Right kidney (tissue), 1 donor: ENCODE data around the gene NOP16.
A peak's percentile ranks its signal among the peaks of the same experiment; 100 is the strongest.
"Not testable (repeated sequence)": the region's sequence is repeated elsewhere in the genome, so short reads cannot be mapped to it uniquely, and the experiment has no call there.

Experiments used
- DNase-seq: peaks from one replicate; pipeline ENCODE4 v3.0.0-alpha.2; 2016

Gene NOP16

DNA sequence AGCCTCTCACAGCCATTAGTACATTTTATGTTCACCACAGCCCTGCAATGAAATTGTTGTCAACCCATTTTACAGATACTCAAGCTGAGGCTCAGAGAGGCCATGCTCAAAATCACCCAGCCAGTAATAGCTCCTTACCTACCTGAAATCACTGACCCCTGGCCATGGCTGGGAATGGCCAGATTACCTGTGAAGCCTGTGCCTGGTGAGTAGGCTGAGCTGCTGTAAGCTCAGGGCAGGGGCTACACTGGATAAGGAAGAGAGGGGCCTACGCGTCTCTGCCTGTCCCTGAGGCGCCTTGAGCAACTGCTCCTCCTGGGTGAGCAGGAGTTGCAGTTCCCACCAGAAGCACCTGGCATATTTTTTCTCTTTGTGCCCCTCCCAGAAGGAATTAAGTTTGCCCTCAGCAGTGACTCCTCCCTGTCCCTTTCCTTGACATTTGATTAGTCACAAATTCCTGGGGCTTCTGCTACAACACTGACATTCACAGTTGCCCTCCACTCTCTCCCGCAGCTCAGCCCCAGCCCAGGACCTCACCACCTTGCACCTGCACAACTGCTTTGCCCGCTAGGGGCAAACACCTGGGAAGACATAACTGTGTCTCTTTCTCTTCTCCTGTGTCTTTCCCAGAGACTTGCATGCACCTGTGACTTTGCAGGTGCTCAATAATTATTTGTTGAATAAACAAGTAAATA, 22.2 kb upstream of the NOP16 start:
- DNase-seq: no peak

DNA sequence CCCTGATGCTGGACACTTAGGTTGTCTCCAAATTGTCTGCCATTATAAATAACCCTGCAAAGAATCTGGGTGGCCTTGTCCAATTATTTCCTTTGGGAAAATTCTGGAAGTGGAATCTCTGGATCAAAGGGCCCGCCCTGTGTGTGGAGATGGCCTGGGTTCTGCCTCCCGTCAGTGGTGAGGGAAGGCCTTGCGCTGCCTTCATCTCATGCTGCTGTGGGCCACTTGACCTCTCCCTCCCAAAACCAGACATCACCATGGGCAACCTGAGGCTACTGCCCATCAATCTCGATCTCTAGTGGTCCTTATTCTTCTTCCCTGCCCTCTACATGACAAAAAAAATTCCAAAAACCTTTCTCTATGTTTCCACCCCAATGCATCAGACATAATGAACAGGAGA, 21.4 kb upstream of the NOP16 start:
- DNase-seq: no peak

DNA sequence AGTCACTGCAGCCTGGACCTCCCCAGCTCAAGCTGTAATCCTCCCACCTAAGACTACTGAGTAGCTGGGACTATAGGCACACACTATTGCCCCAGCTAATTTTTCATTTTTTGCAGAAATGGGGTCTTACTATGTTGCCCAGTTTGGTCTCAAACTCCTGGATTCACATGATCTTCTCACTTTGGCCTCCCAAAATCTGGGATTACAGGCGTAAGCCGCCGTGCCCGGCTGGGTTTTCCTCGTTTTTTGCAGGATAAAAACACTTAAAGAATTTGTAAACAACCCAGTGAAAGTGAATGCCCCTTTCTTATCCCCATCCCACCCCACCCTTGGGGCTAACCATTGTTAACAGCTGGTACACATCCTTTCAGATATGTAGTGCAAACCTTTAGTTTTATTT, 20.2 kb upstream of the NOP16 start:
- no peak for DNase-seq

DNA sequence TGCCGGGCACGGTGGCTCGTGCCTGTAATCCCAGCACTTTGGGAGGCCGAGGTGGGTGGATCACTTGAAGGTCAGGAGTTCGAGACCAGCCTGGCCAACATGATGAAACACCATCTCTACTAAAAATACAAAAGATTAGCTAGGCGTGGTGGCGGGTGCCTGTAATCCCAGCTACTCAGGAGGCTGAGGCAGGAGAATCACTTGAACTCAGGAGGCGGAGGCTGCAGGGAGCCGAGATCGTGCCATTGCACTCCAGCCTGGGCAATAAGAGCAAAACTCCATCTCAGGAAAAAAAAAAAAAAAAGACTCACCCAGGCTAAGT, 19.8 kb upstream of the NOP16 start:
- DNase-seq: not testable (repeated sequence)

DNA sequence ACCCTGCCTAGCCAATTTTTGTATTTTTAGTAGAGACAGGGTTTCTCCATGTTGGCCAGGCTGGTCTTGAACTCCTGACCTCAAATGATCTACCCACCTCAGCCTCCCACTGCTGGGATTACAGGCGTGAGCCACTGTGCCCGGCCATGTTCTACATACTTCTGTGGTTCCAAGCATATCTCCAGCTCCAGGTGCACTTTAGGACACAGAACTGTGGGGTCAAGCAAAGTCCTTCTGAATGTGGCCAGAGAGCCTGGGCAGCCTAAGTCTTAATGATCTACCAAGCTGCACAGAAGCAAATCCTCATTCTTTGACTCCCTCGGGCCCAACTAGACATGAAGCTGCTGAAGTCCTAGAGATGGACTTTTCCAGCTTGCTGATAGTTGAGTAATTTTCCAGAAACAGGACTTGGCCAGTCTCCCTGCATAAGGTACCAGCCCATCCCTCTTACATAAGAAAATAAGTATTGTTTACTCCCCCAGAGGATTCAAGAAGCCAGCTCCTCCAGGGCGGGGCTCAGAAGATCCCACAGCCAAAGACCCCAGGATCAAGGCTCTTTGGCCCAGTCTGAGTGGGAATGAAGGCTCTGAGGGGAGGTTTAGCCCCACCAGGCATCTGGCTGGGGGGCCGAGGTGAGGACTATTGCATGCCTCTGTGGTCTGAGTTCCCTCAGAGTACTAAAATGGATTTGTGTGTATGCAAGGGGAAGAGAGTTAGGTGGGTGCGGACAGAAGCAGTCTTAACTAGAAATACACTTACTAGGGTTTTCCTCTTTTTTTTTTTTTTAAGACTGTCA, 19.3 kb upstream of the NOP16 start:
- DNase-seq: no peak

DNA sequence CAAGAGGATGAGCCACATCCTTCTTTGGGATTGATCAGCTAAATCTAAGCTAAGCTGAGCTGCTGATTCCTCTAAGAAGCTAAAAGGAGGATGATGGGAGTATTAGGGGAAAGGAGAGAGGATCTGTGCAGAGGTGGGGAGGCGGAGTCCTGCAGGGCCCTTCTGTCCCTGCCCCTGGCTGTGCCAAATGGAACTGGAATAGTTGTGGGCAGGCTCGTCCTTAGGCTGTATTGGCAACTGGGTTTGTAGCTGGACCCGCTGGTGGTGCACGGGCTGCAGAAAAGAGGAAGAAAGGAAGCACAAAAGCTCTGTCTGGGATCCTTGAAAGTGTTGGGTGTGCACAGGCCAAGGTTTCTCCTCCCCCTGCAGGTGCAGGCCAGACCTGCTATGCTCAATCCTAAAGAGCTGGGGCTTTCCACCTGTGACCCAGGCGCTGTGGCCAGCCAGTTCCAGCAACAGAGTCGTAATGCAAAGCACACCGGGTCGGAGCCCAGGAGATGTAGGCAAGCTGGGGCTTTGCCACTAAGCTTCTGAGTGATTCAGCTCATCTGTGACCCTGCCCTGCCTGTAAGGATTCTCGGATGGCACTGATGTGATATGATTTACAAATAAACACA, 18.1 kb upstream of the NOP16 start:
- DNase-seq: no peak

DNA sequence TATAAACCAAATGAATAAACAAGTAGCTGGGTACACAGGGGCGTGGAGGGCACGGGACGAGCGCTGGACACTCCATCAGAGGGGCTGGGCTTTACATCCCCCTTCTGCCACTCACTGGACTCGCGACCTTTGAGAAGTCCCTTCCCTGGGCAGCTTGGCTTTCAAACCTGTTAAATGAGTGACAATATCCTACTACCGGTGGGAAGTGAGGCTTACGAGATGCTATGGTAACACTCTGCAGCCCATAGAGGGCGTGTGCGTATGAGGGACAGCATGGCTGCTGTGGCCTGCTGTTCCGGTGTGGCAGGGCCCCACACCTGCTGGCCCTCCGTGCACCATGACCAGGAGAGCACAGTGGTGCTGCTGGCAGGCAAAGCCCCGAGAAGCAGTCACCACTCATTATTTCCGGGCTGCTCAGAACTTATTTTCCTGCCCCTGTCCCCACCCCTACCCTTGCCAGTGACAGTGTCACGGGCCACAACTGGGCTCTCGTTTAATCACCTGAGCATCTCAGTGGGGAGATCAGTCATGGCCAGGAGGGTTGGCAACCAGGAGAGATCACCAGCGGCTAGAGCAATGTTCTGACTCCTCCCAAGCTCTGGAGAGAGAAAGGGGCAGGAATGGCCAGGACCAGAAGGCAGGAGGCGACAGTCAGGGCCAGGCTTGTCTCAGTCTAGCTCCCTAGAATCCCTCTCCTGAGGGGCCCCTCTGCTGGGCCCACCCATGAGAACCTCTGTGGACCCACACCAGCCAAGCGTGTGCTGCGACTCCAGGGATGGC, 17.4 kb upstream of the NOP16 start:
- DNase-seq: no peak

DNA sequence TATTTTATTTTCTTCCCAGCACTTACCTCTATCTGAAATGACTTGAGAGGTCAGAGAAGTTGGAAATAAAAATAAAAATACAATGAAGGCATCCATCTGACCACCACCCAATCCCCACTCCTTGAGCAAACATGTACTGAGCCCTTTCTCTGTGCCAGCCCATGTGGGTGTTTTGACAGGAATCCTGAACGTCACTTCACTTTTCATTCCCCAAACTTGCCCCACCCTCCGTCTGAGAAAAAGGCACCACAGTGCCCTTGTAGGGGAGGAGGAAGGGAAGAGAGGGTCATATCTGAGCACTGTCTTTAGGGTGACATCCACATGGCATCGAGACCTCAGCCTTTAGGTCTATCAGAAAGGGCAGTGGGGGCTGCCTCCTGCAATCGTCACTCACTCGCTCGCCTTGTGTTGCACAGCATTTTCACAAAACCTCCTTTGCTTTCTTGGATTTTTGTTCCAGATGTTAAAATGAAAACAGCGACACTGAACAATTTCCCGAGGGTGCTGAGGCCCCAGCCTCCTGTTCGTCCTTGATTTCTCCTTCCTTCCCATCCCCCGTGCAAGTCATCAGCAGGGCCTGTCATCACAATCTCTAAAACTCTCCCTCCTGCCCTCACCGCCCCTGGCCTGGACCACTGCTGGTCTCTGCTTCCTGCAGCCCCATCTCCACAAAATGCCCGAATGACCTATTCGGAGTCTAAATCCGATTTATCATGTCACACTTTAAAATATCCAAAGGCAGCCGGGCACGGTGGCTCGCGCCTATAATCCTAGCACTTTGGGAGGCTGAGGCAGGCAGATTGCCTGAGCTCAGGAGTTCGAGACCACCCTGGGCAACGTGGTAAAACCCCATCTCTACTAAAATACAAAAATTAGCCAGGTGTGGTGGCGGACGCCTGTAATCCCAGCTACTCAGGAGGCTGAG, 13.1 kb upstream of the NOP16 start:
- no peak for DNase-seq

DNA sequence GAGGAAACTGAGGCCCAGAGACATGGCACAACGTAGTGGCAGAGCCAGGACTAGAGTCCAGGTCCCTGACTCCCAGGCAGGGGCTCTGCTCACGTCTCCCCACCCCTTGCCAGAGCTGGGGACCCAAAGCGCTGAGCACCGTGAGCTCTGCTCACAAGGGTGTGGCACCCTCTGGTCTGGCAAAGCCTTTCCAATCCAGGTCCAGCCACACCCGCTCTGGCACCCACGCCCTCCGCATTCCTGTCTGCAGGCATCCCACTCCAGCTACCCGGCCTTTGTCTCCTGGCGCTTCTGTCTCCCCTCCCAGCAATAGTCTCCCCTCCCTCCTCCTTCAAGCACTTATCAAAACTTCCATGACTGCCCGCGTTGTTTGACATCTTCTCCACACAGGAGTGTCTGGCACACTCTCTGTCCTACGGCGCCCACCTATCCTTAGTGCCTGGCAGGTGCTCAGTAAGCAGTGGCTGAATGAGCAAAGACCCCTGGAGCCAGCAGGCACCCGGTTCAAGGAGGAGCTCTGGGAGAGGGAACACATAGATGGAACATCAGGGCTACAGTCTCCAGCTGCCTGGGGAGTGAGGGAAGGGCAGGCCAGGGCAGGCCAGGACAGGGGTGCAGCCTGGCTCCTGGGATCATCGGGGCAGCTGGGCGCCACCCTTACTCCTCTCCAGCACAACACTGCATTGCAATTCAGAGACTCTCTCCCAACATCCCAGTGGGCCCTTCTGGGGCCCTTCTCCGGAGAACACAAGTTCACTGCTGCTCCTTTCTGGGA, 12.2 kb upstream of the NOP16 start:
- no peak for DNase-seq

DNA sequence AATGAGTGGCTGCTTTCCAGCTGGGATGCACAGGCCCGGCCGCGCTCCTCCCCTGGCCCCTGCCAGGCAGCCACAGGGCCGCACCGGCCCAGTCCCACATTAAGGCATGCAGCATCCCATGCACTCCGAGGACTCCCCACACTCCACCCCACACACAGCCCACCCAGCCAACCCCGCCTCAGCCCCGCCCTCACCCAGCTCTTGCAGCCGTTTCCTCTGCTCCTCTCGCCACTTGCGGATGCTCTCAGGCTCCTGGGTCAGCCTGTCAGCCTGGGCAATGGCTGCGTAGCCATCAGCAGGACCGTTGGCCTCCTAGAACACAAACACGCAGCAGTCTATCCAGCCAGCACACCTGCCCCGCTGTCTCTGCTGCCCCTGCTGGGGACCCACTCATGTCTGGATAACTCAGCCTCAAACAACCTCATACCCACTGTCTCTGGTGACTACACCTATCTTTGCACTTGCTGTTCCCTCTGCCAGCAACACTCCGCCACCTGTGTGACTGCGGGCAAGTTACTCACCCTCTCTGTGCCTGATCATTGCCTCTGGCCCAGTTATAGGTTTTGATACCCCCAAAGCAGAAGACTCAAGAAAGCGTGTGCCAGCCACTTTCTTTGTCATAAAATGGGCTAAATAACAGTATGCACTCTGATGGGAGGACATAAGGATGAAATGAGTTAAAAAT, 9.5 kb upstream of the NOP16 start:
- no peak for DNase-seq

DNA sequence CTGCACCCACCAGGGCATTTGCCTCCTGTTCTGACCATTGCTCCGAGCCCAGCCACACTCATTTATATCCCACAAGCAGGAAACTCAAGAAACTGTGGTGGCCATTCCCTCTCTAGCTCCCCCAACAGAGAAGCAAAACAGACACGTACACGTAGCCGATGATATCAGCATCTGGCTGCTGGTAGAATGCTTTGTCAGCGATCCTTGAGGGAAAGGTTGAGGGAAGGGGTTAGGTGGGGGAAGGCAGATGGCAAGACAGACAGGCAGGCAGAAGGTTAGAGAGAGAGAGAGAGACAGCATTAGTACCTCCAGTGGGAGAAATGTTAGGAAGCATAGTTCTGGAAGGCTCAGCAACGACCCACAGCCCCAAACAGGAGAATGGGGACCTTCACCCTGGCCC, 7.9 kb upstream of the NOP16 start:
- DNase-seq: no peak

DNA sequence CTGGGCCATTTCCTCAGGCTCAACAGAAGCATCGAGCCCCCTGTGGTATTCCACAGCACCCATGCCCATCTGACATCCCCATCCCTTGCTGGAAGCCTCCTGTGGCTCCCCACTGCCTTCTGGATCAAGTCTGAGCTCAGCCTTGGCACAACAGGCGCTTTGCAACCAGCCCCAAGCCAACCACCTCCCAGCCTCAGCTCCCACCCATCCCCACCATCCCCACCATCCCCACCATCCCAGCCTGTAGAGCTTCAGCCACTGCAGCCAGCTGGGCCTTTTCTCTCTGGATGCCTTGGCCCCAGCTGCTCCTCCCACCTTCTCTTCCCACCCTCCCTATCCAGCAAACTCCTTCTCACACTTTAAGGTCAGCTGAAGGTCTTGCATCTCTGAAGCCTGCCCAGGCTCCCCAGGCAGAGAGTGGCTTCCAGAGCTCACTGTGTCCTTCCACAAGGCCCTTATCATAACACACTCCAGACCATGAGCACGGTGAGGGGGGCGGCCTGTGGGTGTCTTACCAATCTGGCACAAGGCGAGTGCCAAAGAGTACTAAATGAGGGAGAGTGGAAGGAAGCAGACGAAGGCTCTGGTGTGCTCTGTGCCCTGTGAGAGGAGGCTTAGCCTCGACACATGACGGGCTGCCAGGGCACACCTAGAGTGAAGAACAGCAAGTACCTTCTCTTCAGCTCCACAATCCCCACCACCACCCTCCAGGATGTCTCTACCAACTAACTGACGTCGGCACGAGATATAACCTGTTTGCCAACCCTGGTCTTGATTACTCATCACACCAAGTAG, 6.7 kb upstream of the NOP16 start:
- DNase-seq: no peak

DNA sequence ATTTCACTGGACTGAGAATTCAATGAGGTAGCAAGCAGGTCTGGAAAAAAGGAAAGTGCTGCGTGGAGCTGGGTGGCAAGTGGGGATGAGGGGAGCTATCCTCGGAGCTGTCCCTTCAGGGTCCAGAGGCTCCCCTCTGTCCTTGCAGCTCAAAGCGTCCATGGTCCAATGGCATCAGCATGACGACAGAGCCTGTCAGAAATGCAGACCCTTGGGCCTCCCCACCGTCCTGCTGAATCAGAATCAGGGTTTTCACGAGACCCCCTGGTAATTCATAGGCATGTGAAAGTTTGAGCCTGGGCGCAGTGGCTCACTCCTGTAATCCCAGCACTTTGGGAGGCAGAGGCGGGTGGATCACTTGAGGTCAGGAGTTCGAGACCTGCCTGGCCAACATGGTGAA, 5.7 kb upstream of the NOP16 start:
- no peak for DNase-seq

DNA sequence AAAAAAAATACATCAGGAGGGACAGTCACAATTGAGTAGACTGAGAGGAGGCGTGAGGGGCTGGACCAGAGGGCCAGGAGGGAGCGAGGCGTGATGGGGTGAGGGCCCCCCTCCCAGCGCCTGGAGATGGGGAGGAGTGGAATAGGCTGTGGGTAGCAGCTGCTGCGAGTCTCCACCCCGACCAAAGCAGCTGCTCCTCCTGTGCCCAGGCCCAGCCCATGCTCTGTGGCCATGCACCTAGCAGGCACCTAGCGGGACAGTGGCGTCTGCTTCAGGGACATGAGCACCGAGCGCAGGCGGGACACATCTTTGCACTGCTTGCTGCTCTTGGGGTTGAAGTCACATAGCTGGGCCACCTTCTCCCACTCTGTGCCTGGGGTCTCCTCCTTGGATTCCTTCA, 4.1 kb upstream of the NOP16 start:
- no peak for DNase-seq

DNA sequence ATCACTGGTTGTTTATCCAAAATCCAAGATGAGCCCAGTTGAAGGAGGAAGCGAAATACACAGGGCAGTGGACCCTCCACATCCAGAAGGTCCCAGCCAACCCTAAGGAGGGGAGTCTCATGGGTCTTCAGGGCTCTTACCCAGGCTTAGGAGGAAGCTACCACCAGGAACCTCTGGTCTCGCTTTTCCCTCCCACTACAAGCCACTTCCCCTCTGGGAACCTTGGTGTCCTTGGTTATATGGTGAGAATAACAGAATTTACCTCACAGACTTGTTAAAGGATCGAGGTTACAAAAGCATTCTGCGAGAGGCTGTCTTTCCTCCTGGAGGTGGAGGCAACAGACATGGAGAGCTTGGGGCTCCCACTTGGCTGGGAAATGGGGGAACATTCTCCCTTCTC, 3.6 kb upstream of the NOP16 start:
- no peak for DNase-seq

DNA sequence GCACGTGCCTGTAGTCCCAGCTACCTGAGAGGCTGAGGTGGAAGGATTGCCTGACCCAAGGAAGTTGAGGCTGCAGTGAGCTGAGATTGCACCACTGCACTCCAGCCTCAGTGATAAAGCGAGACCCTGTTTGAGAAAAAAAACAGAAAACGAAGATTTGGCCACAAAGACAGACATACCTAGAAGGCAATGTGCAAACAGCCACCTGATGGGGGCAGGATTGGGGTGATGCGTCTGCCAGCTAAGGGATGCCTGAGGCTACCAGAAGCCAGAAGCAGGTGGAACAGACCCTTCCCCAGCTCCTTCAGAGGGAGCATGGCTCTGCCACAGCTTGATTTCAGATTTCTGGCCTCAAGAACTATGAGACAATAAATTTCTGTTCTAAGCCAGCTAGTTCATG, 3.1 kb upstream of the NOP16 start:
- no peak for DNase-seq

DNA sequence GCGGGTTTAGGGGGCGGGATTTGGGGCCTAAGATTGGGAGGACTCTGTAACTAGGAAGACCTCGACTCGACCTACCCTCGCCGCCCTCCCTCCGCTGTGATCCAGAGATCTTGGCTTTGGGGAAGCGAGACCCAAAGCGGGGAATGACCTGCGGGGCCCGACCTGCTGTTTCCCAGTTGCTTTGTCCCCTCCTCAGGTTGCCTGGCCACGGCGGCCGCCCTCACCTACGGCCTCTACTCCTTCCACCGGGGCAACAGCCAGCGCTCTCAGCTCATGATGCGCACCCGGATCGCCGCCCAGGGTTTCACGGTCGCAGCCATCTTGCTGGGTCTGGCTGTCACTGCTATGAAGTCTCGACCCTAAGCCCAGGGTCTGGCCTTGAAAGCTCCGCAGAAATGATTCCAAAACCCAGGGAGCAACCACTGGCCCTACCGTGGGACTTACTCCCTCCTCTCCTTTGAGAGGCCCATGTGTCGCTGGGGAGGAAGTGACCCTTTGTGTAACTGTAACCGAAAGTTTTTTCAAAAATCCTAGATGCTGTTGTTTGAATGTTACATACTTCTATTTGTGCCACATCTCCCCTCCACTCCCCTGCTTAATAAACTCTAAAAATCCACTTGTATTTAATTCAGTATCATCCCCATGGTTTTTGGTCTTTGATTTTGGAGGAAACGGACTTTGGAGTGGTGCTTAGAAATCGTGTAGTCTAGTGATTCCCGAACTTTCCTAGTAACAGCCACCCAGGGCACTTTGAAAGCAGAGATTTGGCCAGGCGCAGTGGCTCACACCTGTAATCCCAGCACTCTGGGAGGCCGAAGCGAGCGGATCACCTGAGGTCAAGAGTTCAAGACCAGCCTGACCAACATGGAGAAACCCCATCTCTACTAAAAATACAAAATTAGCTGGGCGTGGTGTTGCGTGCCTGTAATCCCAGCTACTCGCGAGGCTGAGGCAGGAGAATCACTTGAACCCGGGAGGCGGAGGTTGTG, 1.0 kb upstream of the NOP16 start:
- peak; percentile 96 for DNase-seq

DNA sequence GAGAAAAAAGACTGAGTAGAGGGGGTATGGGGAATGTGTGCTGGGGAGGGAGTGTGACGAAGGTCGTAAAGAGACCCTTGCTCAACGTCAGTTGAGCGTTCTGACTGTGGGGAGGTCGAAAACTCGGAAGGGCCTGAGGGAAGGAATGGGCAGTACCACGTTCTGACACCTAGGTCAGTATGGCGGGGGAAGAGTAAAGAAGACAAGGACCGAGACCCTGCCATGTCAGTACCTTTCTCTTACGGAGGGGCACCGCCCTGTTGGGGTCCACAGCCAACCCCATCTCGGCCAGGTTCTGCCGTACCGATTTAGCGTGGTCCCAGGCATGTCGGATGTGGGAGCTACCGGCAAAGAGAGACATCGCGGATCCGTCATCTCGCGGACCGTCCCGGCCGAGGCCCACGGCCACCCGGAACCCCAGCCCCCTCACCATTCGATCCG, 375 bp downstream of the NOP16 start:
- peak; percentile 69 for DNase-seq
